Fibroblast of skin of right quadriceps (primary cell): ENCODE measurements around the gene PCSK7.
"Not testable (repeated sequence)": the region's sequence is repeated elsewhere in the genome, so short reads cannot be mapped to it uniquely, and the experiment has no call there.

Experiments
- DNase-seq: peaks from one replicate; pipeline ENCODE4 v3.0.0-alpha.2; 2013

The PCSK7 gene

GRCh38 chr11:117212697-117213355 lies 19.0 kb downstream of the PCSK7 start:
- no peak for DNase-seq

- DNase-seq: no peak
These were observed 21.3 kb downstream of the PCSK7 start for GRCh38 chr11:117210620-117211019.

GRCh38 chr11:117209351-117210125 lies 22.3 kb downstream of the PCSK7 start:
- DNase-seq: peak; percentile 41

GRCh38 chr11:117208710-117209109 lies 23.2 kb downstream of the PCSK7 start:
- not testable (repeated sequence) for DNase-seq

- DNase-seq: not testable (repeated sequence)
These were observed 24.4 kb downstream of the PCSK7 start for GRCh38 chr11:117207481-117207880.

GRCh38 chr11:117206859-117207258 lies 25.0 kb downstream of the PCSK7 start:
- not testable (repeated sequence) for DNase-seq

GRCh38 chr11:117206111-117206510 lies 25.8 kb downstream of the PCSK7 start:
- not testable (repeated sequence) for DNase-seq

- DNase-seq: no peak
These were observed 26.6 kb downstream of the PCSK7 start for GRCh38 chr11:117205211-117205818.

GRCh38 chr11:117204283-117205080 lies 27.4 kb downstream of the PCSK7 start:
- no peak for DNase-seq

GRCh38 chr11:117203069-117203407 lies 28.8 kb downstream of the PCSK7 start:
- DNase-seq: no peak

- DNase-seq: no peak
These were observed 29.3 kb downstream of the PCSK7 start for GRCh38 chr11:117202386-117203068.

GRCh38 chr11:117201658-117202305 lies 30.1 kb downstream of the PCSK7 start:
- no peak for DNase-seq

- DNase-seq: no peak
These were observed 30.8 kb downstream of the PCSK7 start for GRCh38 chr11:117200813-117201657.

- no peak for DNase-seq
These were observed 31.7 kb downstream of the PCSK7 start for GRCh38 chr11:117199916-117200812.

- DNase-seq: peak; percentile 99
These were observed 32.6 kb downstream of the PCSK7 start, which contains the start of gene TAGLN for GRCh38 chr11:117199053-117199915. TAGLN (plus strand) TSS chr11:117199370; CDS start chr11:117203014, 3,644 bp downstream.

GRCh38 chr11:117198613-117199012 lies 33.3 kb downstream of the PCSK7 start:
- no peak for DNase-seq

GRCh38 chr11:117197516-117198456 lies 34.1 kb downstream of the PCSK7 start:
- peak; percentile 56 for DNase-seq

- no peak for DNase-seq
These were observed 34.9 kb downstream of the PCSK7 start for GRCh38 chr11:117197006-117197405.
